Ishikawa (cell line): ENCODE measurements around the gene RFNG.

Experiments
- EP300 ChIP-seq: IDR thresholded peaks from 2 replicates; pipeline ENCODE4 v1.6.1; 2012; ENCODE audit warnings: borderline replicate concordance
- TEAD4 ChIP-seq: IDR thresholded peaks from 2 replicates; pipeline ENCODE4 v1.6.1; 2012
- TF ChIP-seq, protein P1 (sequence below): IDR thresholded peaks from 2 replicates; pipeline ENCODE4 v1.6.1; 2012
- TF ChIP-seq, protein P2 (sequence below): IDR thresholded peaks from 2 replicates; pipeline ENCODE4 v1.6.1; 2012; ENCODE audit warnings: low read depth, mild to moderate bottlenecking

DNA sequence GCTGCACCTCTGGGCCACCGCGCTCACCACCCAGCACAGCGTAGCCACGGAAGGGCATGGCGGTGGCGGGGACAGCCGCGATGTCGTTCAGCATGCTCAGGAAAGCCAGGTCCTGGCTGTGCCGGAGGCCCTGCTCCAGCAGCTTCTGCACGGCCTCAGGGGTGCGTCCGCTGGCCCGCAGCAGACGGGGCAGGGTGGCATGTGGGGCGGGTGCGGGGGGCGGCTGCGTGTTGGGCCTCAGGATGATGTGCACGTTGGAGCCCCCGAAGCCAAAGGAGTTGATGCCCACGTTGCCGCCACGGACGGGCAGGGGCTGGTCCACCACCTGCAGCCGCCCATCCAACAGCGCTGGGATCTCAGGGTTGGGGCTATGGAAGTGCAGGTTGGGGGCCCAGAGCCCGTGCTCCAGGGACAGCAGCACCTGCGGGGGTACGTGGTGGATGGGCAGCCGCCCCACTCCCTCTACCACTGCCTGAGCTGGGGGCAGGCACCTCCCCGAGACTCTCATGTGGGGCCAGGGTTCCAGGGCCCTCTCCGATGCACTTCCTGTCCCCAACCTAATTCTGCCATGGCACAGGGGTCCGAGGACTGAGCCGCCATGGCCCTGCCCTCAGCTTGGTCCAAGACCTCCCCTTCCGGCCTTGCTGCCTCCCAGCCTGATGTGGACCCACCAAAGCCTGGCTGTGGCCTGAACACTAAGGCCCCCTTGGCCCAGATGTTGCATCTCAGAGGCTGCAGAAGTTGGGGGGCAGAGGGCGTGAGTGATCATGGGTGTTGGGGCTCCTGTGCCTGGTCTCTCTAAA lies 39.9 kb upstream of the RFNG start:
- TF ChIP-seq TEAD4 = no peak
- TF ChIP-seq EP300 = no peak
- TF ChIP-seq, protein P1, sequence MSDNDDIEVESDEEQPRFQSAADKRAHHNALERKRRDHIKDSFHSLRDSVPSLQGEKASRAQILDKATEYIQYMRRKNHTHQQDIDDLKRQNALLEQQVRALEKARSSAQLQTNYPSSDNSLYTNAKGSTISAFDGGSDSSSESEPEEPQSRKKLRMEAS = no peak
- TF ChIP-seq, protein P2, sequence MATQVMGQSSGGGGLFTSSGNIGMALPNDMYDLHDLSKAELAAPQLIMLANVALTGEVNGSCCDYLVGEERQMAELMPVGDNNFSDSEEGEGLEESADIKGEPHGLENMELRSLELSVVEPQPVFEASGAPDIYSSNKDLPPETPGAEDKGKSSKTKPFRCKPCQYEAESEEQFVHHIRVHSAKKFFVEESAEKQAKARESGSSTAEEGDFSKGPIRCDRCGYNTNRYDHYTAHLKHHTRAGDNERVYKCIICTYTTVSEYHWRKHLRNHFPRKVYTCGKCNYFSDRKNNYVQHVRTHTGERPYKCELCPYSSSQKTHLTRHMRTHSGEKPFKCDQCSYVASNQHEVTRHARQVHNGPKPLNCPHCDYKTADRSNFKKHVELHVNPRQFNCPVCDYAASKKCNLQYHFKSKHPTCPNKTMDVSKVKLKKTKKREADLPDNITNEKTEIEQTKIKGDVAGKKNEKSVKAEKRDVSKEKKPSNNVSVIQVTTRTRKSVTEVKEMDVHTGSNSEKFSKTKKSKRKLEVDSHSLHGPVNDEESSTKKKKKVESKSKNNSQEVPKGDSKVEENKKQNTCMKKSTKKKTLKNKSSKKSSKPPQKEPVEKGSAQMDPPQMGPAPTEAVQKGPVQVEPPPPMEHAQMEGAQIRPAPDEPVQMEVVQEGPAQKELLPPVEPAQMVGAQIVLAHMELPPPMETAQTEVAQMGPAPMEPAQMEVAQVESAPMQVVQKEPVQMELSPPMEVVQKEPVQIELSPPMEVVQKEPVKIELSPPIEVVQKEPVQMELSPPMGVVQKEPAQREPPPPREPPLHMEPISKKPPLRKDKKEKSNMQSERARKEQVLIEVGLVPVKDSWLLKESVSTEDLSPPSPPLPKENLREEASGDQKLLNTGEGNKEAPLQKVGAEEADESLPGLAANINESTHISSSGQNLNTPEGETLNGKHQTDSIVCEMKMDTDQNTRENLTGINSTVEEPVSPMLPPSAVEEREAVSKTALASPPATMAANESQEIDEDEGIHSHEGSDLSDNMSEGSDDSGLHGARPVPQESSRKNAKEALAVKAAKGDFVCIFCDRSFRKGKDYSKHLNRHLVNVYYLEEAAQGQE = no peak
